Measurements from ENCODE around the gene CLMN. TPM values are rescaled to one million over a fixed set of nuclear protein-coding genes. Genes with fewer than 3 reads are reported as not detected.

The CLMN gene
- total and polyA plus RNA-seq, 10 of the 15 experiments (the other 5 are each of a cell fraction or from before 2014, with no cell fraction given): 7.8 to 49.3 (median 18.5) TPM

DNA sequence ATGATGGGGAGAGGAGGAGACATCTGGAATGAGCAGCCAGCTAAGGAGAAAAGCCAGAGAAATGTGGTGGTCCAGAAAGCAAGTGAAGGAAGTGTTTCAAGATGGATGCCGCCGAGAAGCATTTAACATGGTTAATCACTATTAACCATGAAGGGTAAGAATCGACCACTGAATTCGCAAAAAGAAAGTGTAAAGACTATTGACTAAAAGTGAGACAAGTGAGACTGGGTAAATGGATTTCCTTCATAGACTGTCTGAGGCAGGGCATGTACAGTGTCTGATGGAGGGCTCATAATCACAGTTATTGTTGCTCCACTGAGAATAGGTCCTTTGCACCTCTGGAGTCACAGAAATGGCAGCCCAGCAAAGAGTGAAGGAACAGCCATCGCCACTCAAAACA lies 25.3 kb upstream of the CLMN start (continued):
- TF ChIP-seq, protein P1, sequence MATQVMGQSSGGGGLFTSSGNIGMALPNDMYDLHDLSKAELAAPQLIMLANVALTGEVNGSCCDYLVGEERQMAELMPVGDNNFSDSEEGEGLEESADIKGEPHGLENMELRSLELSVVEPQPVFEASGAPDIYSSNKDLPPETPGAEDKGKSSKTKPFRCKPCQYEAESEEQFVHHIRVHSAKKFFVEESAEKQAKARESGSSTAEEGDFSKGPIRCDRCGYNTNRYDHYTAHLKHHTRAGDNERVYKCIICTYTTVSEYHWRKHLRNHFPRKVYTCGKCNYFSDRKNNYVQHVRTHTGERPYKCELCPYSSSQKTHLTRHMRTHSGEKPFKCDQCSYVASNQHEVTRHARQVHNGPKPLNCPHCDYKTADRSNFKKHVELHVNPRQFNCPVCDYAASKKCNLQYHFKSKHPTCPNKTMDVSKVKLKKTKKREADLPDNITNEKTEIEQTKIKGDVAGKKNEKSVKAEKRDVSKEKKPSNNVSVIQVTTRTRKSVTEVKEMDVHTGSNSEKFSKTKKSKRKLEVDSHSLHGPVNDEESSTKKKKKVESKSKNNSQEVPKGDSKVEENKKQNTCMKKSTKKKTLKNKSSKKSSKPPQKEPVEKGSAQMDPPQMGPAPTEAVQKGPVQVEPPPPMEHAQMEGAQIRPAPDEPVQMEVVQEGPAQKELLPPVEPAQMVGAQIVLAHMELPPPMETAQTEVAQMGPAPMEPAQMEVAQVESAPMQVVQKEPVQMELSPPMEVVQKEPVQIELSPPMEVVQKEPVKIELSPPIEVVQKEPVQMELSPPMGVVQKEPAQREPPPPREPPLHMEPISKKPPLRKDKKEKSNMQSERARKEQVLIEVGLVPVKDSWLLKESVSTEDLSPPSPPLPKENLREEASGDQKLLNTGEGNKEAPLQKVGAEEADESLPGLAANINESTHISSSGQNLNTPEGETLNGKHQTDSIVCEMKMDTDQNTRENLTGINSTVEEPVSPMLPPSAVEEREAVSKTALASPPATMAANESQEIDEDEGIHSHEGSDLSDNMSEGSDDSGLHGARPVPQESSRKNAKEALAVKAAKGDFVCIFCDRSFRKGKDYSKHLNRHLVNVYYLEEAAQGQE (IDR thresholded peaks at IDR 0.05; ENCODE audit: low read depth, low read length): no peak

DNA sequence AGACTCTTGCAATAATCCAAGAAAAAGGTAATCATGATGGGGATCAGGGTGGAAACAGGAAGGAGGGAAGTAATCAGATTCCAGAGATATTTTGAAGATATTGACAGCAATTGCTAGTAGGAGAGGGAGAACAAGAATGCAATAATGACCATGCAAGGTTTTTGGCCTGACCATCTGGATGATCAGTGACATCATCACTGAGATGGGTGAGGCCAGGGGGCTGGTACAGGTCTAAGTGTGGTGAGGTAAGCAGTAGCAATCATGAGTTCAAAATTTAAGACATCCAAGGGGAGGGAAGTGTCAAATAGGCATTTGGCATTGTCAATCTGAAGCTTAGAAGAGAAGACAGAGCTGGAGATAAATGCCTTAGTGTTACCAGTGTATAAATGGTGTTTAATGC lies 24.8 kb upstream of the CLMN start:
- H3K79me2 ChIP-seq (ENCODE audit: control insufficient read depth, insufficient read depth, low read length): no peaks in the 10 kb centered on the region
- no TSS peak for BruUV-seq (replicated peaks)
- SMC1A ChIA-PET (ENCODE audit: uncharacterized antibody, unreplicated experiment): interaction anchor here (0.7 kb wide), 1 partner anchor 9 kb away, joined by 3 read pairs; no protein-coding TSS in a partner anchor
- no peak overlapping the region for H3K4me2 ChIP-seq (ENCODE audit: control insufficient read depth, insufficient read depth)
- H3K9ac ChIP-seq (ENCODE audit: control insufficient read depth, insufficient read depth, low read length): no peak overlapping the region
- H4K20me1 ChIP-seq (ENCODE audit: control insufficient read depth, insufficient read depth): no peaks in the 10 kb centered on the region
- H3K27me3 ChIP-seq (replicated peaks in 1 of 2; ENCODE audit: control insufficient read depth in 2 of 2, insufficient read depth in 2 of 2, low read length in 1 of 2): no peaks in the 10 kb centered on the region; a peak in 1 of 4 replicates
- H2AFZ ChIP-seq (ENCODE audit: control insufficient read depth, low read depth, low read length): no peak overlapping the region
- RAD21 ChIA-PET (ENCODE audit: unreplicated experiment): no interaction called here
- DNase-seq (ENCODE audit: low read depth, low spot score): no peak
- intact Hi-C loops (cut with micrococcal nuclease; ENCODE audit: unreplicated experiment): no loop called here
- POLR2A ChIA-PET: no interaction called here
- no peaks in the 10 kb centered on the region for H3K4me1 ChIP-seq (ENCODE audit: control insufficient read depth, insufficient read depth, low read length)
- TF ChIP-seq EP300 (IDR thresholded peaks at IDR 0.05; ENCODE audit: borderline replicate concordance in 1 of 2, control insufficient read depth in 1 of 2, low read depth in 2 of 2, low read length in 2 of 2) (no peak), TCF7 (IDR thresholded peaks at IDR 0.05; ENCODE audit: borderline replicate concordance) (no peak), IKZF1 (conservative IDR thresholded peaks at IDR 0.05) (no peak), MTA3 (IDR thresholded peaks at IDR 0.05; ENCODE audit: borderline replicate concordance, low read length) (no peak), RFX5 (IDR thresholded peaks at IDR 0.05; ENCODE audit: low read depth, low read length) (no peak), TBL1XR1 (IDR thresholded peaks at IDR 0.05; ENCODE audit: low read depth, low read length) (no peak)
- TF ChIP-seq, protein P2, sequence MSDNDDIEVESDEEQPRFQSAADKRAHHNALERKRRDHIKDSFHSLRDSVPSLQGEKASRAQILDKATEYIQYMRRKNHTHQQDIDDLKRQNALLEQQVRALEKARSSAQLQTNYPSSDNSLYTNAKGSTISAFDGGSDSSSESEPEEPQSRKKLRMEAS (IDR thresholded peaks at IDR 0.05; ENCODE audit: low read depth, low read length): no peak
- H3K36me3 ChIP-seq (ENCODE audit: control insufficient read depth in 2 of 2, insufficient read depth in 2 of 2, low read length in 1 of 2): no peaks in the 10 kb centered on the region
- no peak overlapping the region for H3K4me3 ChIP-seq
- no peak for ATAC-seq
- CTCF ChIA-PET: no interaction called here
- FAIRE-seq: no peak
- H3K27ac ChIP-seq (ENCODE audit: control insufficient read depth, insufficient read depth): no peak overlapping the region
- in situ Hi-C loops (cut with MboI): no loop called here
- no peaks in the 10 kb centered on the region; the same call in 2 of the 3 replicates for H3K9me3 ChIP-seq (replicated peaks; ENCODE audit: control insufficient read depth, insufficient read depth, low read length)

Measured in GM12878 (cell line).